T-helper 17 cell (primary cell): ENCODE data around the gene SEC61A2. TPM values are rescaled to one million over a fixed set of nuclear protein-coding genes. Genes with fewer than 3 reads are reported as not detected.

Experiments used
- ATAC-seq: fragments of 150-1000 bp; cut with Tn5 transposase; 2 replicates; pipeline ENCODE4 v1.10.0; 2021; ENCODE audit warnings: mild to moderate bottlenecking, moderate library complexity
- DNase-seq, 3 donors: peaks; one replicate each; pipeline versions ENCODE4 v3.0.0 to v3.0.0-alpha.2; 2020 to 2021
- H3K9me3 ChIP-seq: one replicate; pipeline ENCODE4 v1.7.0; 2013; ENCODE audit warnings: low read length, mild to moderate bottlenecking; ENCODE audit not compliant: control insufficient read depth, poor library complexity, severe bottlenecking
- H3K27ac Mint-ChIP-seq: one replicate; pipeline ENCODE4 v1.8.0; 2022; ENCODE audit warnings: mild to moderate bottlenecking, moderate library complexity, mixed read lengths
- H3K27me3 Mint-ChIP-seq: one replicate; pipeline ENCODE4 v1.8.0; 2022; ENCODE audit warnings: mixed read lengths
- H3K36me3 Mint-ChIP-seq: one replicate; pipeline ENCODE4 v1.8.0; 2022; ENCODE audit warnings: low read depth, mixed read lengths
- H3K4me1 Mint-ChIP-seq: one replicate; pipeline ENCODE4 v1.8.0; 2022; ENCODE audit warnings: mild to moderate bottlenecking, mixed read lengths
- H3K4me3 Mint-ChIP-seq: one replicate; pipeline ENCODE4 v1.8.0; 2022; ENCODE audit warnings: mild to moderate bottlenecking, moderate library complexity, mixed read lengths
- total RNA-seq, 4 donors: library from RNA in 2 of 4; stranded (reverse) in 2 of 4; gene quantifications; one replicate each; pipeline ENCODE4 v1.2.3 and lab custom pipeline; 2022 to 2026

The SEC61A2 gene
- total RNA-seq, 2 donors from 2014 or later = 17.2 to 18.9 TPM

- Mint-ChIP-seq H3K27me3 (no peaks in the 10 kb centered on the region), H3K4me3 (no peak overlapping the region), H3K4me1 (peaks cover 23% of the 10 kb centered on the region), H3K27ac (peak overlapping the region; percentile 88), H3K36me3 (peaks cover 3% of the 10 kb centered on the region)
- H3K9me3 ChIP-seq = no peaks in the 10 kb centered on the region
- DNase-seq = no peak
- no peak for ATAC-seq
These were observed 84.1 kb downstream of the SEC61A2 start for GRCh38 chr10:12213621-12214020.

- peaks cover 7% of the 10 kb centered on the region for H3K36me3 Mint-ChIP-seq
- no peak overlapping the region for H3K4me3 Mint-ChIP-seq
- peak overlapping the region; percentile 88 for H3K27ac Mint-ChIP-seq
- DNase-seq (no peak), ATAC-seq (no peak)
- H3K9me3 ChIP-seq = no peaks in the 10 kb centered on the region
- H3K27me3 Mint-ChIP-seq = no peaks in the 10 kb centered on the region
- H3K4me1 Mint-ChIP-seq = peaks cover 20% of the 10 kb centered on the region
These were observed 84.6 kb downstream of the SEC61A2 start for GRCh38 chr10:12214093-12214492.

- Mint-ChIP-seq H3K27ac (peak overlapping the region; percentile 88), H3K36me3 (peaks cover 7% of the 10 kb centered on the region), H3K4me3 (peak overlapping the region; percentile 59), H3K27me3 (no peaks in the 10 kb centered on the region), H3K4me1 (peaks cover 19% of the 10 kb centered on the region)
- DNase-seq (peak in 1 of 3 donors; percentile 39), ATAC-seq (peak; percentile 58)
- no peaks in the 10 kb centered on the region for H3K9me3 ChIP-seq
These were observed 85.3 kb downstream of the SEC61A2 start for GRCh38 chr10:12214763-12215218.

Other genes with a start within 250 kb of the SEC61A2 start
- 10 to 100 TPM; 21.5 to 24.7 TPM for gene UPF2, start 86.9 kb upstream of the SEC61A2 start, total RNA-seq
- 10 to 100 TPM in 1 of 2 donors, 1 to 10 TPM in 1; 8.9 to 10.3 TPM for gene DHTKD1, start 60.7 kb upstream of the SEC61A2 start, total RNA-seq
- 10 to 100 TPM; 27.8 to 33.5 TPM for gene NUDT5, start 66.2 kb downstream of the SEC61A2 start, total RNA-seq
- 10 to 100 TPM; 35.9 to 52.8 TPM for gene CDC123, start 66.5 kb downstream of the SEC61A2 start, total RNA-seq
- gene CAMK1D, start 219.9 kb downstream of the SEC61A2 start, total RNA-seq = 10 to 100 TPM; 31.1 to 47.3 TPM